Measurements from ENCODE around the gene SPATA32. TPM values are rescaled to one million over a fixed set of nuclear protein-coding genes. Genes with fewer than 3 reads are reported as not detected.

SPATA32 gene, protein sequence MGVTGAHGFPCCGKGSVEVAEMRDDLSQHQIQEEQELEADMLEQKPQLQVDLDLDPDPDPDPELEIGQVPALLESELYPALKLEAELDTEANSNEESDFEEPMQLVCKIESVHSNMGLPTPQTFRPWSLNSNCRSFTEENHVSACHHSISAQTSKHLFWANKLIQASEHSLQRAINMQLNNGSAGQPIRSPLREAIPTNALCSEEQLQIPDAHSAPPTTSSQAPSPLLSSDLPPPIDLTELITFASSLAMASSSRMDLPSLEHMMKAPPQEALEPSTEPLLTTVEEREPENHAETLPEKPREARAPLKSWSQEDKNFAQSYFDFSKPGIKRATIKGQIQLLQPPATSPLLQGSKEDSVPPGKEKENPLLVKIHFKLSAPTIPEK
- 0.11 to 0.41 TPM (median 0.19 TPM) in 5 replicates for total RNA-seq (2022; extraction: Qiagen RNA extraction; ENCODE audit: low read depth)

DNA sequence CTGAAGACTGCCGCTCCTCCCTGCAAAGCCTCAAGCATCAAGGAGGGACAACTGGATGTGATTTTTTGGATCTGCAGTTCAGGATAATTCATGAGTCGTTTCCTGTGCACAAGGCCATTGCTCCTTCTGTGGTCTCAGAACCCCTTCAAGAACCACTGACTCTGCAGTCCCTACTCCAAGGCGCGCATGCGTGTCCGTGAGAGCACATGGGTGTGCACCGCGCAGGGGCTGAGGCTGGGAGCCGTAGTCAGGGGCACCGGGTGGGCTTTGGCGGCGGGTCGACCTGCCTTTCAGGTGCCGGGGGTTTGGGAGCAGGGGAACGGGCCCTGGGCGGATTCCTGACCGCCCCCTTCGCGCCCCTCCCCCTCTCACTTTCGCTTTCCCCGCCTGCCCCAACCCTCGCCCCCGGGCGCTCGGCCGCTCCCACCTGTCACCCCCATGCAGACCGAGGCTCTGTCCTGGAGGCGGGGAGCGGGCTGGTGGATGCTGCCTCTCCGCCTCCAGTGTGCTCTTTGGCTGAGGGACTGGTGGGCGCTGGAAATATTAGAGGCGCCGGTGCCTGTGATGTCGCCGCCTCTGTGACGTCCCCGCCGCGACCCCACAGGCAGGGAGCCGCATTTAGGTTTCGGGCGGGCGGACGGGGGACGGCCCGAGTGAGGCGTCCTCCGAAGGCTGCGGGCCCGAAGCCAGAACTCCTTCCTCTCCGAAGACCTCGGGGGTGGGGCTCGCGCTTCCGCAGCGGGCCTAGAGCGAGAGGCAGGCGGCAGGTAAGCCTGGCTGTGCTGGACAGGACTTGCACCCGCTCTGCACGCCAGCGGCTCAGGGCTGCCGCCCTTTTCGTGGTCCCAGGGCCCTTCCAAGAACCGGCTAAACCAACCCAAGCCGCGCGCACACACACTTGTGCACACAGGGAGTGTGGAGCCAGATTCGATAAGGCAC, at the start of gene SPATA32:
Gene SPATA32, minus strand, starts transcription at position 518 of the 939 bp plus-strand sequence. Its CDS starts 78 bp downstream, at position 440.

DNA sequence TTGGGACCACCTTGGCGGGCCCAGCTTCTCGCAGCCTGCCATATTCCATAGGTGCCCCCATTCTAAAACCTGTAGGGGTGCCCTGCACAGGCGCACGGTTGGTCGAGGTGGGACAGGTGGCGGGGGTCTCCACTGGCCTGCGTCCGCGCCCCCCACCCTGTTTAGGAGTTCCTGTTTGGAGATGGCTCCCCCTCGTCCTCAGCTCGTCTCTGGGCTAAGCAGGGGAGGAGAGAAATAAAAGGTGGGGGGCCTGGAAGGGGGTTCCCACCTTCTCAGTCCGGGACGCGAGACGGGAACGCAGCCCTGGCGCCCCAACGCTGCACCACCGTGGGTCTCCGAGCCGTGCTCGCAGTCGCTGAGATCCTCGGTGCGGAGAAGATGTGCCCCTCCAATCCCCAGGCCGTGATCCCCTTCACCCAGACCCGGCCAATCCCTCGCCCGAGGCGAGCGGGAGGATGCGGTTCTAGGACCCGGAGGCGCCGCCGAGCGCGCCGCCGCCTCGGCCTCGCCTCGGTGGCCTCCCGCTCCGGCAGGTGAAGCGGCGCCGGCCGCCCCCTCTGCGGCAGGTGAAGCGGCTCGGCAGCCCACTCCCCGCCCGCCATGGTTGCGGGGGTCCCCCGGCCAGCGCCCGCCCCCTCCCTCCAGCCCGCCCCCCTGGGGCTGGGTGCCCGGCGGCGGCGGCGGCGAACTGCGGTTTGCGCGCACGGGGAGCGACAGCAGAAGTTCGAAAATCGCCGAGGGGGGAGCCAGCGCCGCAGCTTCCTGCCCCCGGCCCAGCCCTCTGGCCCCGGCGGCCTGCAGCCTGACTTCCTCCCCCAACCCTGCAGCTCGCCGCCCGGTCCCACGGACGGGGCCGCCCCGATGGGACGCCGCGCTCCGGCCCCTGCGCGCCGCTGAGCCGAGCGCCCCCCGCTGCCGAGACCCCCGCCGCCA, 40.5 kb downstream of the SPATA32 start, which contains the start of gene FMNL1:
Gene FMNL1, plus strand, starts transcription at position 805 of the 933 bp plus-strand sequence. CDS start 240 bp downstream, outside the sequence.

Other genes with a start within 250 kb of the SPATA32 start
- gene DCAKD, start 210.5 kb downstream of the SPATA32 start, total RNA-seq (2022; extraction: Qiagen RNA extraction; ENCODE audit: low read depth) = 16.0 to 19.7 TPM (median 18.7 TPM) in 5 replicates
- gene NMT1, start 200.8 kb downstream of the SPATA32 start, total RNA-seq (2022; extraction: Qiagen RNA extraction; ENCODE audit: low read depth) = 151 to 428 TPM (median 168 TPM) in 5 replicates
- gene PLCD3, start 129.6 kb downstream of the SPATA32 start, total RNA-seq (2022; extraction: Qiagen RNA extraction; ENCODE audit: low read depth) = 111 to 204 TPM (median 188 TPM) in 5 replicates
- gene ACBD4, start 126.4 kb downstream of the SPATA32 start, total RNA-seq (2022; extraction: Qiagen RNA extraction; ENCODE audit: low read depth) = 6.2 to 9.8 TPM (median 7.9 TPM) in 5 replicates
- 43.1 to 57.4 TPM (median 48.3 TPM) in 5 replicates for gene HEXIM1, start 113.6 kb downstream of the SPATA32 start, total RNA-seq (2022; extraction: Qiagen RNA extraction; ENCODE audit: low read depth)
- 12.2 to 18.8 TPM (median 16.3 TPM) in 5 replicates for gene HEXIM2, start 100.2 kb downstream of the SPATA32 start, total RNA-seq (2022; extraction: Qiagen RNA extraction; ENCODE audit: low read depth)
- gene FMNL1, start 40.2 kb downstream of the SPATA32 start, total RNA-seq (2022; extraction: Qiagen RNA extraction; ENCODE audit: low read depth) = 20.1 to 41.6 TPM (median 37.7 TPM) in 5 replicates
- 32.2 to 70.8 TPM (median 53.5 TPM) in 5 replicates for gene MAP3K14, start 54.9 kb upstream of the SPATA32 start, total RNA-seq (2022; extraction: Qiagen RNA extraction; ENCODE audit: low read depth)
- gene ARHGAP27, start 170.8 kb upstream of the SPATA32 start, total RNA-seq (2022; extraction: Qiagen RNA extraction; ENCODE audit: low read depth) = 9.2 to 17.6 TPM (median 16.9 TPM) in 5 replicates
- 15.3 to 24.0 TPM (median 23.0 TPM) in 5 replicates for gene PLEKHM1, start 228.6 kb upstream of the SPATA32 start, total RNA-seq (2022; extraction: Qiagen RNA extraction; ENCODE audit: low read depth)

All from A549 treated with ZK216348 at 1 μM for 4 hours (cell line).